Amniotic epithelial cell (primary cell): ENCODE data around the gene PTPRM.

Experiments
- DNase-seq: peaks from one replicate; pipeline ENCODE4 v3.0.0-alpha.2; 2010; ENCODE audit warnings: low read depth

The PTPRM gene

GRCh38 chr18:8326763-8327394 is 759.8 kb downstream of the PTPRM start:
- no peak for DNase-seq

GRCh38 chr18:8328126-8328525 is 761.0 kb downstream of the PTPRM start:
- no peak for DNase-seq

- peak; percentile 73 for DNase-seq
Measured at GRCh38 chr18:8329186-8329771, 762.2 kb downstream of the PTPRM start.

- DNase-seq = no peak
Measured at GRCh38 chr18:8330575-8330974, 763.5 kb downstream of the PTPRM start.

GRCh38 chr18:8332286-8332685 is 765.2 kb downstream of the PTPRM start:
- no peak for DNase-seq

- no peak for DNase-seq
Measured at GRCh38 chr18:8333961-8334360, 766.8 kb downstream of the PTPRM start.

GRCh38 chr18:8337211-8337610 is 770.1 kb downstream of the PTPRM start:
- peak; percentile 85 for DNase-seq

- DNase-seq = no peak
Measured at GRCh38 chr18:8339210-8339609, 772.1 kb downstream of the PTPRM start.

- DNase-seq = no peak
Measured at GRCh38 chr18:8339952-8340351, 772.8 kb downstream of the PTPRM start.

- DNase-seq = peak; percentile 80
Measured at GRCh38 chr18:8341481-8342230, 774.5 kb downstream of the PTPRM start.

GRCh38 chr18:8348051-8348720 is 781.1 kb downstream of the PTPRM start:
- no peak for DNase-seq

- no peak for DNase-seq
Measured at GRCh38 chr18:8349608-8350323, 782.6 kb downstream of the PTPRM start.

GRCh38 chr18:8350628-8351027 is 783.5 kb downstream of the PTPRM start:
- DNase-seq = no peak

- peak; percentile 64 for DNase-seq
Measured at GRCh38 chr18:8351161-8351560, 784.0 kb downstream of the PTPRM start.

GRCh38 chr18:8354304-8354703 is 787.2 kb downstream of the PTPRM start:
- DNase-seq = no peak

- DNase-seq = no peak
Measured at GRCh38 chr18:8356001-8356400, 788.9 kb downstream of the PTPRM start.

- no peak for DNase-seq
Measured at GRCh38 chr18:8357320-8357719, 790.2 kb downstream of the PTPRM start.

GRCh38 chr18:8358033-8358765 is 791.1 kb downstream of the PTPRM start:
- no peak for DNase-seq

GRCh38 chr18:8359076-8359475 is 792.0 kb downstream of the PTPRM start:
- DNase-seq = no peak

GRCh38 chr18:8359481-8359880 is 792.4 kb downstream of the PTPRM start:
- DNase-seq = no peak

GRCh38 chr18:8361941-8362471 is 794.9 kb downstream of the PTPRM start:
- DNase-seq = no peak
